WTC11 (cell line): ENCODE results near the gene LATS2. TPM values are rescaled to one million over a fixed set of nuclear protein-coding genes. Genes with fewer than 3 reads are reported as not detected.
"Not testable (repeated sequence)": the region's sequence is repeated elsewhere in the genome, so short reads cannot be mapped to it uniquely, and the experiment has no call there.

Experiments used
- ATAC-seq: fragments of 200-7000 bp; cut with Tn5 transposase; 2 replicates; pipeline ENCODE4 v1.10.0; 2021; ENCODE audit warnings: mild to moderate bottlenecking, moderate library complexity
- CTCF ChIA-PET: fragments of 300-600 bp; sonication (Branson Sonifier 250); formaldehyde crosslinking; loops from one replicate; lab custom pipeline; 2021; ENCODE audit warnings: antibody characterized with exemption; lab: Charles Lee
- POLR2A ChIA-PET: fragments of 350-600 bp; sonication (Branson Sonifier 250); formaldehyde crosslinking; loops from one replicate; lab custom pipeline; 2021; ENCODE audit warnings: antibody characterized with exemption; lab: Charles Lee
- DNase-seq: peaks from one replicate; pipeline ENCODE4 v3.0.0; 2021; ENCODE audit warnings: low spot score
- H3K27ac Mint-ChIP-seq: 2 replicates; pipeline ENCODE4 v1.8.0; 2021; ENCODE audit warnings: mixed read lengths
- H3K27me3 Mint-ChIP-seq: 2 replicates; pipeline ENCODE4 v1.8.0; 2021; ENCODE audit warnings: low read depth, mild to moderate bottlenecking, moderate library complexity, mixed read lengths
- H3K36me3 Mint-ChIP-seq: 2 replicates; pipeline ENCODE4 v1.8.0; 2021; ENCODE audit warnings: mixed read lengths
- H3K4me1 Mint-ChIP-seq: 2 replicates; pipeline ENCODE4 v1.8.0; 2022; ENCODE audit warnings: mixed read lengths
- H3K4me3 Mint-ChIP-seq: 2 replicates; pipeline ENCODE4 v1.8.0; 2021; ENCODE audit warnings: mild to moderate bottlenecking, moderate library complexity, mixed read lengths
- H3K9me3 Mint-ChIP-seq: 2 replicates; pipeline ENCODE4 v1.8.0; 2021; ENCODE audit warnings: mixed read lengths
- ETV6 ChIP-seq: sonication (generic); formaldehyde crosslinking; IDR thresholded peaks from 2 replicates; pipeline ENCODE4 v1.8.1; 2022; ENCODE audit warnings: mild to moderate bottlenecking, missing genetic modification reagents
- FOXK1 ChIP-seq: sonication (generic); formaldehyde crosslinking; IDR thresholded peaks from 2 replicates; pipeline ENCODE4 v1.8.0; 2022; ENCODE audit warnings: mild to moderate bottlenecking, moderate library complexity, missing genetic modification reagents
- GABPB1 ChIP-seq: sonication (generic); formaldehyde crosslinking; IDR thresholded peaks from 2 replicates; pipeline ENCODE4 v1.8.1; 2023; ENCODE audit warnings: mild to moderate bottlenecking, missing genetic modification reagents
- IRF2 ChIP-seq: sonication (generic); formaldehyde crosslinking; IDR thresholded peaks from 2 replicates; pipeline ENCODE4 v1.8.0; 2022; ENCODE audit warnings: low read depth, missing genetic modification reagents, borderline replicate concordance
- NFATC4 ChIP-seq: fragments of 250-450 bp; sonication (Bioruptor Pico); IDR thresholded peaks from 2 replicates; pipeline ENCODE4 v1.9.0; 2021; ENCODE audit warnings: mild to moderate bottlenecking
- NR2C2 ChIP-seq: sonication (generic); formaldehyde crosslinking; IDR thresholded peaks from 2 replicates; pipeline ENCODE4 v1.8.0; 2022; ENCODE audit warnings: mild to moderate bottlenecking, missing genetic modification reagents
- ZNF423 ChIP-seq: fragments of 250-450 bp; sonication (Bioruptor Pico); IDR thresholded peaks from 2 replicates; pipeline ENCODE4 v2.1.2; 2022; ENCODE audit warnings: mild to moderate bottlenecking, moderate library complexity
- ZNF671 ChIP-seq: fragments of 250-450 bp; sonication (Bioruptor Pico); IDR thresholded peaks from 2 replicates; pipeline ENCODE4 v1.8.0; 2021; ENCODE audit warnings: mild to moderate bottlenecking
- total RNA-seq: library from RNA; stranded (reverse); gene quantifications from 3 replicates; pipeline ENCODE4 v1.2.3, GENCODE V29; 2021
- TF ChIP-seq, protein P1 (sequence below): sonication (generic); formaldehyde crosslinking; IDR thresholded peaks from 2 replicates; pipeline ENCODE4 v1.8.0; 2023; ENCODE audit warnings: missing genetic modification reagents, mild to moderate bottlenecking, borderline replicate concordance
- TF ChIP-seq, protein P2 (sequence below): sonication (generic); formaldehyde crosslinking; IDR thresholded peaks from 2 replicates; pipeline ENCODE4 v1.8.1; 2022; ENCODE audit warnings: mild to moderate bottlenecking, missing genetic modification reagents, moderate library complexity, borderline replicate concordance
- TF ChIP-seq, protein P3 (sequence below): sonication (generic); formaldehyde crosslinking; IDR thresholded peaks from 2 replicates; pipeline ENCODE4 v1.8.0; 2022; ENCODE audit warnings: mild to moderate bottlenecking, missing genetic modification reagents
- TF ChIP-seq, protein P4 (sequence below): sonication (generic); formaldehyde crosslinking; IDR thresholded peaks from 2 replicates; pipeline ENCODE4 v1.8.0; 2022; ENCODE audit warnings: mild to moderate bottlenecking, missing genetic modification reagents

The LATS2 gene
- total RNA-seq, 1 experiment from 2014 or later: 28.9 TPM

DNA sequence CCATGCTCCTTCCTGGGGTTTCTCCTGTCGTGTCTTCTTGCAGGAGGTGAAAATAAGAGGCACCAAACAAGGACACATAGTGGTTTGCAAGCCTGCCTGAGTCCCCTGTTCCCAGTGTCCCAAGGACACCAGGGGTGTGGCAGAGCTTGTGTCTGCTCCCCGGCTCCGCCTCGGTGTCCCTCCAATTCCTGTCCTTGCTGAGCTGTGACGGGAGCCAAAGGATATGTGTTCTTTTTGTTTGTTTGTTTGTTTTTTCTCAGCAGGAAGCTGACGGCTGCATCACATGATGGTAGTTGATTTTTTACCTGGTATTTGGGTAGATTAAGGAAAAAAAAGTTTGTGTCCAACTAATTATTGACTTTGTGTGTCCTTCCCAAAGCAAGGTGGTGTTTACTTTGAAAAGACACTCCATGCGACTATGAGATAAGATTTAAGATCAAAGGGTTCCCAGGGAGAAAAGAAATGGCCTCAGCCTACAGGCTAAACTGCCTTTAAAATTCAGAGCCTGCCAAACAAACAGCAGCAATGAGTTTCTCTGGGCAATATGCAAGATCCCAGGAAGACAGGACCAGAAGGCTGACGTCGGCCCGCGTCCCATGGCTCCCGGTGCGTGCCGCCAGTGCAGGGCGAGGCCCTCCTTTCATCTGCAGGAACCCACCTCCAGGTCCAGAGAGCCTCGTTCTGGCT is 108.0 kb downstream of the LATS2 start:
- CTCF ChIA-PET: interaction anchor here (1.2 to 2.2 kb wide), 3 partner anchors 11 to 108 kb away, joined by 3 to 17 read pairs (median 5); partner anchors contain the start of gene LATS2
- POLR2A ChIA-PET: no interaction called here
- Mint-ChIP-seq H3K27ac (no peak overlapping the region), H3K4me3 (no peak overlapping the region), H3K36me3 (no peaks in the 10 kb centered on the region), H3K4me1 (peaks cover 16% of the 10 kb centered on the region), H3K9me3 (peaks cover 14% of the 10 kb centered on the region), H3K27me3 (peaks cover 6% of the 10 kb centered on the region)
- no peak for ATAC-seq
- TF ChIP-seq FOXK1 (CRISPR knock-in tag): no peak
- no peak for TF ChIP-seq IRF2
- TF ChIP-seq GABPB1 (CRISPR knock-in tag): peak; percentile 46; the same call in 1 of the 2 replicates
- no peak for TF ChIP-seq ZNF423
- no peak for TF ChIP-seq ZNF671 (CRISPR knock-in tag)
- DNase-seq: no peak

DNA sequence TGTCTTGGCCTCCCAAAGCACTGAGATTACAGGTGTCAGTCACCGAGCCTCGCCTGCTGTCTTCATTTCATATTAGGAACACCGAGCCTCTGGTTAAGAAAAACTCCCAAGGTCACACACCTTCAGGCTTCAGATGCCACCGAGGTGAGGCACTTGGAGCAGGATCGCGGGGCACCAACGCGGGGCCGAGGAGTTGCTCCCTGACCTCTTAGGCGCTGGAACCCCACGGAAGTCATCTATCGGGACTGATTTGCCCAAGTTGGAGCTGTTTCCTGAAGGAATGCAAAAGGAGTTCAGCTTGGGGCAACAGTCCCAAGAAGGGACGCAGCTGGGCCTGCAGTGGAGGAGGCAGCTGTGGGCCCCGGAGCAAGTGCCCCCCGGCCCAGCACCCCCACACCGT is 108.5 kb downstream of the LATS2 start:
- no peaks in the 10 kb centered on the region for H3K36me3 Mint-ChIP-seq
- TF ChIP-seq, protein P1, sequence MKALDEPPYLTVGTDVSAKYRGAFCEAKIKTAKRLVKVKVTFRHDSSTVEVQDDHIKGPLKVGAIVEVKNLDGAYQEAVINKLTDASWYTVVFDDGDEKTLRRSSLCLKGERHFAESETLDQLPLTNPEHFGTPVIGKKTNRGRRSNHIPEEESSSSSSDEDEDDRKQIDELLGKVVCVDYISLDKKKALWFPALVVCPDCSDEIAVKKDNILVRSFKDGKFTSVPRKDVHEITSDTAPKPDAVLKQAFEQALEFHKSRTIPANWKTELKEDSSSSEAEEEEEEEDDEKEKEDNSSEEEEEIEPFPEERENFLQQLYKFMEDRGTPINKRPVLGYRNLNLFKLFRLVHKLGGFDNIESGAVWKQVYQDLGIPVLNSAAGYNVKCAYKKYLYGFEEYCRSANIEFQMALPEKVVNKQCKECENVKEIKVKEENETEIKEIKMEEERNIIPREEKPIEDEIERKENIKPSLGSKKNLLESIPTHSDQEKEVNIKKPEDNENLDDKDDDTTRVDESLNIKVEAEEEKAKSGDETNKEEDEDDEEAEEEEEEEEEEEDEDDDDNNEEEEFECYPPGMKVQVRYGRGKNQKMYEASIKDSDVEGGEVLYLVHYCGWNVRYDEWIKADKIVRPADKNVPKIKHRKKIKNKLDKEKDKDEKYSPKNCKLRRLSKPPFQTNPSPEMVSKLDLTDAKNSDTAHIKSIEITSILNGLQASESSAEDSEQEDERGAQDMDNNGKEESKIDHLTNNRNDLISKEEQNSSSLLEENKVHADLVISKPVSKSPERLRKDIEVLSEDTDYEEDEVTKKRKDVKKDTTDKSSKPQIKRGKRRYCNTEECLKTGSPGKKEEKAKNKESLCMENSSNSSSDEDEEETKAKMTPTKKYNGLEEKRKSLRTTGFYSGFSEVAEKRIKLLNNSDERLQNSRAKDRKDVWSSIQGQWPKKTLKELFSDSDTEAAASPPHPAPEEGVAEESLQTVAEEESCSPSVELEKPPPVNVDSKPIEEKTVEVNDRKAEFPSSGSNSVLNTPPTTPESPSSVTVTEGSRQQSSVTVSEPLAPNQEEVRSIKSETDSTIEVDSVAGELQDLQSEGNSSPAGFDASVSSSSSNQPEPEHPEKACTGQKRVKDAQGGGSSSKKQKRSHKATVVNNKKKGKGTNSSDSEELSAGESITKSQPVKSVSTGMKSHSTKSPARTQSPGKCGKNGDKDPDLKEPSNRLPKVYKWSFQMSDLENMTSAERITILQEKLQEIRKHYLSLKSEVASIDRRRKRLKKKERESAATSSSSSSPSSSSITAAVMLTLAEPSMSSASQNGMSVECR (CRISPR knock-in tag): no peak
- no peak for TF ChIP-seq ETV6 (CRISPR knock-in tag)
- TF ChIP-seq NR2C2 (CRISPR knock-in tag): no peak
- TF ChIP-seq, protein P2, sequence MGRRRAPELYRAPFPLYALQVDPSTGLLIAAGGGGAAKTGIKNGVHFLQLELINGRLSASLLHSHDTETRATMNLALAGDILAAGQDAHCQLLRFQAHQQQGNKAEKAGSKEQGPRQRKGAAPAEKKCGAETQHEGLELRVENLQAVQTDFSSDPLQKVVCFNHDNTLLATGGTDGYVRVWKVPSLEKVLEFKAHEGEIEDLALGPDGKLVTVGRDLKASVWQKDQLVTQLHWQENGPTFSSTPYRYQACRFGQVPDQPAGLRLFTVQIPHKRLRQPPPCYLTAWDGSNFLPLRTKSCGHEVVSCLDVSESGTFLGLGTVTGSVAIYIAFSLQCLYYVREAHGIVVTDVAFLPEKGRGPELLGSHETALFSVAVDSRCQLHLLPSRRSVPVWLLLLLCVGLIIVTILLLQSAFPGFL (CRISPR knock-in tag): no peak
- TF ChIP-seq, protein P3, sequence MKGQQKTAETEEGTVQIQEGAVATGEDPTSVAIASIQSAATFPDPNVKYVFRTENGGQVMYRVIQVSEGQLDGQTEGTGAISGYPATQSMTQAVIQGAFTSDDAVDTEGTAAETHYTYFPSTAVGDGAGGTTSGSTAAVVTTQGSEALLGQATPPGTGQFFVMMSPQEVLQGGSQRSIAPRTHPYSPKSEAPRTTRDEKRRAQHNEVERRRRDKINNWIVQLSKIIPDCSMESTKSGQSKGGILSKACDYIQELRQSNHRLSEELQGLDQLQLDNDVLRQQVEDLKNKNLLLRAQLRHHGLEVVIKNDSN (CRISPR knock-in tag): no peak
- TF ChIP-seq NFATC4 (CRISPR knock-in tag): no peak
- TF ChIP-seq, protein P4, sequence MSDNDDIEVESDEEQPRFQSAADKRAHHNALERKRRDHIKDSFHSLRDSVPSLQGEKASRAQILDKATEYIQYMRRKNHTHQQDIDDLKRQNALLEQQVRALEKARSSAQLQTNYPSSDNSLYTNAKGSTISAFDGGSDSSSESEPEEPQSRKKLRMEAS: no peak
- H3K27ac Mint-ChIP-seq: no peak overlapping the region

DNA sequence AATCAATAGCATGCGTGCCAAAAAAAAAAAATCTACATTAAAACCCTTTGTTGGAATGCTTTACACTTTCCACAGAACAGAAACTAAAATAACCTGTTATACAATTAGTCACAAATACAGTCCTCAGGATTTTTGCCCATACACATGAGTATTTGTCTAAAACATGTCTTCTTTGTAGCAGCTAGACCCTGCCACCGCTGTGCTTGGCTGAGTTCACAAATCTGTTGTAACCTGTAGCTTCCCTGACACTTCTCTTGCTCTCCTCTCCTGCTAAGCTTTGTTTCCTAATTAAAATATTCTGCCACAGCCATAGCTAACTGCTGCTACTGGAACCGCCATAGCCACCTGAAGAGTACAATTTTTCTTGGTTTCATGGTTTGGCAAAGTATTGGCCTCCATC is 113.4 kb downstream of the LATS2 start:
- H3K4me1 Mint-ChIP-seq: peaks cover 16% of the 10 kb centered on the region
- POLR2A ChIA-PET: not testable (repeated sequence)

More for the DNA sequence above, 108.5 kb downstream of the LATS2 start:
- H3K27me3 Mint-ChIP-seq: peaks cover 11% of the 10 kb centered on the region
- CTCF ChIA-PET: interaction anchor here (1.2 to 2.2 kb wide), 3 partner anchors 10 to 109 kb away, joined by 3 to 17 read pairs (median 5); partner anchors contain the start of gene LATS2
- no peak for ATAC-seq
- no peak for DNase-seq
- peaks cover 16% of the 10 kb centered on the region for H3K4me1 Mint-ChIP-seq
- no peak overlapping the region for H3K4me3 Mint-ChIP-seq
- POLR2A ChIA-PET: interaction anchor here (0.6 kb wide), 1 partner anchor 174 kb away, joined by 3 read pairs; no protein-coding TSS in a partner anchor
- H3K9me3 Mint-ChIP-seq: peaks cover 15% of the 10 kb centered on the region

More for the DNA sequence above, 113.4 kb downstream of the LATS2 start:
- Mint-ChIP-seq H3K27me3 (peaks cover 49% of the 10 kb centered on the region), H3K9me3 (peaks cover 17% of the 10 kb centered on the region)
- ATAC-seq, H3K4me3 Mint-ChIP-seq, DNase-seq, H3K36me3 Mint-ChIP-seq, CTCF ChIA-PET, H3K27ac Mint-ChIP-seq: not testable (repeated sequence)
